Tibial nerve (tissue), 4 donors: Measurements from ENCODE around the gene SLC35G2. TPM values are rescaled to one million over a fixed set of nuclear protein-coding genes. Genes with fewer than 3 reads are reported as not detected.
A peak's percentile ranks its signal among the peaks of the same experiment; 100 is the strongest.
"Not testable (repeated sequence)": the region's sequence is repeated elsewhere in the genome, so short reads cannot be mapped to it uniquely, and the experiment has no call there.

Experiments
- DNase-seq, 2 donors: peaks; one replicate each; pipeline ENCODE4 v3.0.0-alpha.2; 2019; ENCODE audit warnings: low spot score in 2 of 2
- H3K27ac ChIP-seq, 4 donors: fragments of 200-600 bp; sonication (generic) in 3 of 4; one replicate each; pipeline ENCODE4 v1.5.1; 2017 to 2019; ENCODE audit warnings: mild to moderate bottlenecking in 1 of 4
- H3K27me3 ChIP-seq, 2 donors: fragments of 200-600 bp; sonication (generic) in 1 of 2; one replicate each; pipeline versions ENCODE4 v1.5.1 to v1.6.0; 2017 to 2019
- H3K36me3 ChIP-seq, 3 donors: fragments of 200-600 bp; sonication (generic); one replicate each; pipeline ENCODE4 v1.5.1; 2018 to 2019
- H3K4me1 ChIP-seq, 4 donors: fragments of 200-600 bp; sonication (generic) in 3 of 4; one replicate each; pipeline ENCODE4 v1.5.1; 2017 to 2019
- H3K4me3 ChIP-seq, 4 donors: fragments of 200-600 bp; sonication (generic) in 3 of 4; one replicate each; pipeline ENCODE4 v1.5.1; 2017 to 2019; ENCODE audit warnings: mild to moderate bottlenecking in 1 of 4, moderate library complexity in 1 of 4
- H3K9me3 ChIP-seq, 4 donors: fragments of 200-600 bp; sonication (generic) in 3 of 4; one replicate each; pipeline ENCODE4 v1.5.1; 2017 to 2019
- CTCF ChIP-seq, 5 experiments: fragments of 200-600 bp in 3 of 5; fragments of 450-650 bp in 2 of 5; sonication (generic) in 3 of 5; IDR thresholded peaks; one replicate each; pipeline ENCODE4 v1.5.1; 2016 to 2019; ENCODE audit warnings: antibody characterized with exemption in 5 of 5, mild to moderate bottlenecking in 3 of 5, moderate library complexity in 2 of 5
- EP300 ChIP-seq, 2 donors: sonication (generic); formaldehyde crosslinking; IDR thresholded peaks; one replicate each; pipeline ENCODE4 v1.6.1; 2017; ENCODE audit warnings: antibody characterized with exemption in 2 of 2, mild to moderate bottlenecking in 1 of 2
- POLR2A ChIP-seq, 2 donors: fragments of 450-650 bp; IDR thresholded peaks; one replicate each; pipeline ENCODE4 v1.6.1; 2017; ENCODE audit warnings: antibody characterized with exemption in 2 of 2, mild to moderate bottlenecking in 2 of 2, moderate library complexity in 2 of 2
- WGBS, 2 donors: methylation state at CpG; one replicate each; pipeline ENCODE4 v1.1.5; 2018; 5-methylcytosine and 5-hydroxymethylcytosine counted together
- total RNA-seq, 4 donors: library from RNA; depleted of rRNA; stranded (reverse); fragments of >200 nt; gene quantifications; one replicate each; pipeline ENCODE4 v1.1.0, GENCODE V29; 2016

The SLC35G2 gene
- total RNA-seq, 4 donors from 2014 or later, result 4.2 to 12.2 (median 6.6) TPM

- H3K36me3 ChIP-seq, result peaks cover 0 to 3% (median 0%) of the 10 kb centered on the region in 3 donors
- no peaks in the 10 kb centered on the region for H3K27me3 ChIP-seq
- TF ChIP-seq POLR2A (IDR thresholded peaks at IDR 0.05) (no peak), EP300 (IDR thresholded peaks at IDR 0.05) (no peak), CTCF (IDR thresholded peaks at IDR 0.05) (no peak)
- H3K4me1 ChIP-seq, result peaks cover 0 to 28% (median 6%) of the 10 kb centered on the region in 4 donors
- WGBS, 2 donors, result 1 to 2% methylated on average over 24 to 29 of the region's 39 CpGs
- H3K4me3 ChIP-seq, result peak overlapping the region; percentile 87 to 99 (median 92)
- peak overlapping the region; percentile 90 to 98 (median 97) for H3K27ac ChIP-seq
- peak; percentile 29 to 46 for DNase-seq
- H3K9me3 ChIP-seq, result no peaks in the 10 kb centered on the region
Measured at GRCh38 chr3:136862617-136863322, 43.8 kb downstream of the SLC35G2 start.

DNA sequence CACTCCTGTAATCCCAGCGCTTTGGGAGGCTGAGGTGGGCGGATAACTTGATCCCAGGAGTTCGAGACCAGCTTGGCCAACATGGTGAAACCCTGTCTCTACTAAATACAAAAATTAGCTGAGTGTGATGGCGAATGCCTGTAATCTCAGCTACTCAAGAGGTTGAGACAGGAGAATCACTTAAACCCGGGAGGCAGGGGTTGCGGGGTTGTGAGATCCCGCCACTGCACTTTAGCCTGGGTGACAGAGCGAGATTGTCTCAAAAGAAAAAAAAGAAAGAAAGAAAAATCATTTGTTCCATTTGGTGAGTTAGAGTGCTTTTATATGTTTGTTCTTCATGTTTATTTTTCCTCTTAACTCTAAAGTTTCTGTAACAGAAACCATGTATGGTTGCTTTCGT lies 50.4 kb downstream of the SLC35G2 start:
- 96 to 99% methylated on average over 9 of the region's 9 CpGs for WGBS, 2 donors
- Histone ChIP-seq H3K27me3 (no peaks in the 10 kb centered on the region), H3K4me3 (no peak overlapping the region), H3K9me3 (peaks cover 0 to 11% (median 0%) of the 10 kb centered on the region in 4 donors), H3K36me3 (peaks cover 0 to 47% (median 0%) of the 10 kb centered on the region in 3 donors), H3K27ac (no peak overlapping the region), H3K4me1 (peaks cover 0 to 9% (median 0%) of the 10 kb centered on the region in 4 donors)
- TF ChIP-seq POLR2A (IDR thresholded peaks at IDR 0.05) (no peak), CTCF (IDR thresholded peaks at IDR 0.05) (no peak), EP300 (IDR thresholded peaks at IDR 0.05) (no peak)
- no peak for DNase-seq

DNA sequence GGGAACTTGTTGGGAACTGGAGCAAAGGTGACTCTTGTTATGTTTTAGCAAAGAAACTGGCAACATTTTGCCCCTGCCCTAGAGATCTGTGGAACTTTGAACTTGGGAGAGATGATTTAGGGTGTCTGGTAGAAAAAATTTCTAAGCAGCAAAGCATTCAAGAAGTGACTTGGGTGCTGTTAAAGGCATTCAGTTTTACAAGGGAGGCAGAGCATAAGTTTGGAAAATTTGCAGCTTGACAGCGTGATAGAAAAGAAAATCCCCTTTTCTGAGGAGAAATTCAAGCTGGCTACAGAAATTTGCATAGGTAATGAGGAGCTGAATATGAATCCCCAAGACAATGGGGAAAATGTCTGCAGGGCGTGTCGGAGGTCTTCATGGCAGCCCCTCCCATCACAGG lies 53.3 kb downstream of the SLC35G2 start:
- not testable (repeated sequence) for H3K4me3 ChIP-seq, H3K27ac ChIP-seq, DNase-seq, H3K27me3 ChIP-seq, H3K4me1 ChIP-seq
- Histone ChIP-seq H3K36me3 (peaks cover 0 to 53% (median 0%) of the 10 kb centered on the region in 3 donors), H3K9me3 (peaks cover 0 to 13% (median 0%) of the 10 kb centered on the region in 4 donors)
- 94 to 96% methylated on average over 3 of the region's 3 CpGs for WGBS, 2 donors

GRCh38 chr3:136879510-136879909 lies 60.6 kb downstream of the SLC35G2 start:
- not testable (repeated sequence) for DNase-seq, H3K36me3 ChIP-seq, H3K4me1 ChIP-seq, H3K27ac ChIP-seq, H3K9me3 ChIP-seq, H3K27me3 ChIP-seq, H3K4me3 ChIP-seq
- WGBS, 2 donors, result 96 to 100% methylated on average over 2 of the region's 2 CpGs

DNA sequence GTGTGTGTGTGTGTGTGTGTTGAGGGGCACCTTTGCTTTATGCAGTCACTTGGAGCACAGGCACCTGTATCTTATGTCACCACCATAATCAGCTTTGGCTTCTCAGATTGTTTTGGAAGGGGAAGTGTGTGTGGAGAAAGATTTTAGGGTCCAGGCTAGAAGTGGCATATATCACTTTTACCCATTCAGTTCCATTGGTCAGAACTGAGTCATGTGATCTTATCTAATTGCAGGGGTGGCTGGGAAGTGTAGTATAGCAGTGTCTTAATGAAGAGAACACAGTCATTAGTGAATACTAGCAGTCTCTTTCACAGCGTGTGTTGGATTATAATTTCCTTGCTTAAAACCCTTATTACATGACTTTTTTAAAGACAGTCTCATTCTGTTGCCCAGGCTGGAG lies 63.6 kb downstream of the SLC35G2 start:
- Histone ChIP-seq H3K9me3 (peaks cover 0 to 4% (median 0%) of the 10 kb centered on the region in 4 donors), H3K27ac (no peak overlapping the region), H3K4me3 (no peak overlapping the region), H3K36me3 (no peaks in the 10 kb centered on the region), H3K4me1 (peaks cover 0 to 12% (median 9%) of the 10 kb centered on the region in 4 donors), H3K27me3 (no peaks in the 10 kb centered on the region)
- TF ChIP-seq POLR2A (IDR thresholded peaks at IDR 0.05) (no peak), CTCF (IDR thresholded peaks at IDR 0.05) (no peak), EP300 (IDR thresholded peaks at IDR 0.05) (no peak)
- WGBS, 2 donors, result 83 to 94% methylated on average over 1 of the region's 1 CpG
- no peak for DNase-seq

DNA sequence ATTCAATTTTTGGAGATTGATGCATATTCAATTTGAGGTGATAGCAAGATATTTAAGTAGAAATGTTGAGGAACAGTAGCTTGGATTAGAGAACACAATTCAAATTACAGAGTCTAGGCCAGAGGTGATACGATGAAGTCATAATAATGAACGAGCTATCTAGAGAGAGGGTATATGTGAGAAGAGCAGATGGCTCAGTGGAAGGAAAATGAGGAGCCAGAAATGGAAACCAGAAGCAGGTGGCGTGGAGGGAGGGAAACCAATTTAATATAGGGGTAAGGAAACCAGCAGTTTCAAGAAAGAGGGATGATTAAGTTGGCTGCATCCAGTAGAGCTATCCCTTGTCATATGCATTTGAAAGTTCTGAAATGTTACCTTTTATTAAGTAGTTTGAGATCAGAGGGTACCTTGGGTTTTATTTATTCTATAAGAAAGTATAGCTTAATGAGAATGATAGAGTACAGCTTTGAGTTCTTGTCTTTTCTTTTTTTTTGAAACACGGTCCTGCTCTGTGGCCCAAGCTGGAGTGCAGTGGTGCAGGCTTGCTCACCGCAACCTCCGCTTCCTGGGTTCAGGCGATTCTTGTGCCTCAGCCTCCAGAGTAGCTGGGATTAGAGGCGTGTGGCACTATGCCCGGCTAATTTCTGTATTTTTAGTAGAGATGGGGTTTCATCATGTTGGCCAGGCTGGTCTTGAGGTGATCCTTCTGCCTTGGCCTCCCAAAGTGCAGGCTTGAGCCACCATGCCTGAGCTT lies 65.2 kb downstream of the SLC35G2 start:
- Histone ChIP-seq H3K9me3 (peaks cover 0 to 4% (median 0%) of the 10 kb centered on the region in 4 donors), H3K4me1 (peaks cover 0 to 12% (median 9%) of the 10 kb centered on the region in 4 donors), H3K36me3 (peaks cover 0 to 2% (median 0%) of the 10 kb centered on the region in 3 donors), H3K4me3 (no peak overlapping the region), H3K27me3 (no peaks in the 10 kb centered on the region), H3K27ac (no peak overlapping the region)
- no peak for DNase-seq
- TF ChIP-seq CTCF (IDR thresholded peaks at IDR 0.05), result no peak
- no peak for TF ChIP-seq POLR2A (IDR thresholded peaks at IDR 0.05)
- no peak for TF ChIP-seq EP300 (IDR thresholded peaks at IDR 0.05)
- 91 to 92% methylated on average over 9 of the region's 9 CpGs for WGBS, 2 donors
